ENCODE results near the gene PPFIA1. TPM values are rescaled to one million over a fixed set of nuclear protein-coding genes. Genes with fewer than 3 reads are reported as not detected.

Gene PPFIA1
- polyA plus RNA-seq, 1 of the 3 experiments (the other 2 are of a cell fraction): 37.4 TPM

- no peak overlapping the region for H3K27ac ChIP-seq (ENCODE audit: low read depth in 2 of 2, low read length in 1 of 2)
- H3K9me2 ChIP-seq: no peaks in the 10 kb centered on the region
- no peak overlapping the region for H3K9ac ChIP-seq
- peaks cover 17% of the 10 kb centered on the region for H3F3A ChIP-seq (replicated peaks; ENCODE audit: insufficient read depth)
- peaks cover 87% of the 10 kb centered on the region for H4K20me1 ChIP-seq (ENCODE audit: insufficient read depth)
- peaks cover 41 to 52% of the 10 kb centered on the region in 2 experiments for H3K36me3 ChIP-seq (replicated peaks in 1 of 2; ENCODE audit: control insufficient read depth in 1 of 2, insufficient read depth in 2 of 2, low read length in 1 of 2)
- no peak for TF ChIP-seq CTCF (IDR thresholded peaks at IDR 0.05)
- H3K4me1 ChIP-seq (ENCODE audit: control insufficient read depth in 1 of 2, insufficient read depth in 2 of 2, low read depth in 1 of 2, low read length in 1 of 2): peaks cover 7 to 17% of the 10 kb centered on the region in 2 experiments; a peak in 3 of 4 replicates
- H2AFZ ChIP-seq (ENCODE audit: low read depth): no peak overlapping the region
- ChIA-PET CTCF (no interaction called here), POLR2A (no interaction called here)
- H3K4me3 ChIP-seq (ENCODE audit: low read depth in 2 of 2, low read length in 1 of 2): no peak overlapping the region
- no peaks in the 10 kb centered on the region for H3K27me3 ChIP-seq (ENCODE audit: insufficient read depth)
- no peak for DNase-seq
- peaks cover 100% of the 10 kb centered on the region for H3K79me2 ChIP-seq (ENCODE audit: insufficient read depth)
- no peak overlapping the region for H3K4me2 ChIP-seq
- WGBS (ENCODE audit: low lambda C conversion rate): 94% methylated on average over 10 of the region's 11 CpGs
- H3K9me3 ChIP-seq: no peaks in the 10 kb centered on the region
Observed at GRCh38 chr11:70404244-70404643, 133.8 kb downstream of the PPFIA1 start.

- Histone ChIP-seq H3K27me3 (ENCODE audit: insufficient read depth) (no peaks in the 10 kb centered on the region), H3K9me2 (no peaks in the 10 kb centered on the region), H3K9me3 (no peaks in the 10 kb centered on the region), H2AFZ (ENCODE audit: low read depth) (no peak overlapping the region), H3K4me3 (ENCODE audit: low read depth in 2 of 2, low read length in 1 of 2) (no peak overlapping the region), H3K9ac (no peak overlapping the region), H3K27ac (ENCODE audit: low read depth in 2 of 2, low read length in 1 of 2) (no peak overlapping the region), H3K4me1 (ENCODE audit: control insufficient read depth in 1 of 2, insufficient read depth in 2 of 2, low read depth in 1 of 2, low read length in 1 of 2) (peaks cover 0 to 7% of the 10 kb centered on the region in 2 experiments; a peak in 3 of 4 replicates), H3K79me2 (ENCODE audit: insufficient read depth) (peaks cover 100% of the 10 kb centered on the region), H3K4me2 (no peak overlapping the region), H3F3A (replicated peaks; ENCODE audit: insufficient read depth) (peaks cover 7% of the 10 kb centered on the region), H4K20me1 (ENCODE audit: insufficient read depth) (peaks cover 85% of the 10 kb centered on the region), H3K36me3 (replicated peaks in 1 of 2; ENCODE audit: control insufficient read depth in 1 of 2, insufficient read depth in 2 of 2, low read length in 1 of 2) (peaks cover 57 to 62% of the 10 kb centered on the region in 2 experiments)
- WGBS (ENCODE audit: low lambda C conversion rate): 98% methylated on average over 11 of the region's 20 CpGs
- ChIA-PET POLR2A (interaction anchor here (1.0 kb wide), 1 partner anchor 236 kb away, joined by 3 read pairs; no protein-coding TSS in a partner anchor), CTCF (no interaction called here)
- TF ChIP-seq RFX5 (IDR thresholded peaks at IDR 0.05; ENCODE audit: low read length) (no peak), GABPA (IDR thresholded peaks at IDR 0.05; ENCODE audit: low read depth) (no peak), USF2 (IDR thresholded peaks at IDR 0.05; ENCODE audit: borderline replicate concordance, low read depth, low read length) (no peak), IRF3 (IDR thresholded peaks at IDR 0.05; ENCODE audit: low read depth, low read length) (no peak), MEF2A (IDR thresholded peaks at IDR 0.05; ENCODE audit: borderline replicate concordance, low read depth) (no peak), FOXM1 (IDR thresholded peaks at IDR 0.05; ENCODE audit: low read depth) (no peak), RAD21 (IDR thresholded peaks at IDR 0.05; ENCODE audit: low read length) (no peak), TEAD4 (IDR thresholded peaks at IDR 0.05; ENCODE audit: borderline replicate concordance, insufficient read depth) (no peak), NFIC (IDR thresholded peaks at IDR 0.05; ENCODE audit: borderline replicate concordance) (no peak), PBX3 (IDR thresholded peaks at IDR 0.05) (no peak), EP300 (IDR thresholded peaks at IDR 0.05; ENCODE audit: borderline replicate concordance in 1 of 2, low read depth in 1 of 2, low read length in 1 of 2) (no peak), ZBTB33 (IDR thresholded peaks at IDR 0.05; ENCODE audit: borderline replicate concordance, low read depth) (no peak), SIN3A (IDR thresholded peaks at IDR 0.05; ENCODE audit: borderline replicate concordance, low read depth, low read length) (no peak), EZH2phosphoT487 (IDR thresholded peaks at IDR 0.05; ENCODE audit: borderline replicate concordance, low read depth) (no peak), ELF1 (IDR thresholded peaks at IDR 0.05) (no peak), SMC3 (IDR thresholded peaks at IDR 0.05; ENCODE audit: low read depth, low read length) (no peak), YY1 (IDR thresholded peaks at IDR 0.05; ENCODE audit: low read depth) (no peak), USF1 (IDR thresholded peaks at IDR 0.05; ENCODE audit: borderline replicate concordance, low read depth) (no peak)
- DNase-seq: no peak
Observed at GRCh38 chr11:70405679-70406395, 135.3 kb downstream of the PPFIA1 start.
